Measurements from ENCODE around the gene PPCDC. TPM values are rescaled to one million over a fixed set of nuclear protein-coding genes. Genes with fewer than 3 reads are reported as not detected.
"Not testable (repeated sequence)": the region's sequence is repeated elsewhere in the genome, so short reads cannot be mapped to it uniquely, and the experiment has no call there.

Gene PPCDC
- total RNA-seq, 4 donors from 2014 or later: 6.4 to 8.9 (median 7.4) TPM

- Histone ChIP-seq H3K36me3 (no peaks in the 10 kb centered on the region), H3K4me3 (no peak overlapping the region), H3K9me3 (peaks cover 0 to 10% (median 2%) of the 10 kb centered on the region in 4 donors), H3K4me1 (no peaks in the 10 kb centered on the region), H3K27ac (replicated peaks in 1 of 4) (no peak overlapping the region), H3K27me3 (no peaks in the 10 kb centered on the region)
- TF ChIP-seq EP300 (IDR thresholded peaks at IDR 0.05) (no peak), POLR2A (IDR thresholded peaks at IDR 0.05; ENCODE audit: low read depth) (no peak)
- DNase-seq (ENCODE audit: extremely low spot score): no peak
- 74% methylated on average over 1 of the region's 1 CpG for WGBS
- intact Hi-C loops (cut with DNase I): no loop called here
Observed at GRCh38 chr15:75082689-75083088, 59.3 kb downstream of the PPCDC start.

GRCh38 chr15:75085708-75086107 is 62.3 kb downstream of the PPCDC start:
- peaks cover 0 to 10% (median 2%) of the 10 kb centered on the region in 4 donors for H3K9me3 ChIP-seq
- H3K27ac ChIP-seq (replicated peaks in 1 of 4); intact Hi-C loops (cut with DNase I); DNase-seq (ENCODE audit: extremely low spot score); H3K27me3 ChIP-seq; H3K36me3 ChIP-seq; H3K4me3 ChIP-seq; H3K4me1 ChIP-seq: not testable (repeated sequence)
- WGBS: 94% methylated on average over 3 of the region's 3 CpGs

- WGBS: 72% methylated on average over 6 of the region's 6 CpGs
- peaks cover 0 to 10% (median 2%) of the 10 kb centered on the region in 4 donors for H3K9me3 ChIP-seq
- peaks cover 0 to 5% (median 0%) of the 10 kb centered on the region in 4 donors for H3K4me1 ChIP-seq
- H3K4me3 ChIP-seq: no peak overlapping the region
- peak overlapping the region in 2 of 4 donors; percentile 13 to 49 for H3K27ac ChIP-seq (replicated peaks in 1 of 4)
- no peak for DNase-seq (ENCODE audit: extremely low spot score)
- TF ChIP-seq POLR2A (IDR thresholded peaks at IDR 0.05; ENCODE audit: low read depth): no peak
- H3K27me3 ChIP-seq: no peaks in the 10 kb centered on the region
- no peaks in the 10 kb centered on the region for H3K36me3 ChIP-seq
- intact Hi-C loops (cut with DNase I): no loop called here
Observed at GRCh38 chr15:75089456-75090387, 66.3 kb downstream of the PPCDC start.

- TF ChIP-seq POLR2A (IDR thresholded peaks at IDR 0.05; ENCODE audit: low read depth): no peak
- peak; percentile 32 to 54 for TF ChIP-seq POLR2AphosphoS5 (IDR thresholded peaks at IDR 0.05)
- peak overlapping the region in 2 of 4 donors; percentile 13 to 49 for H3K27ac ChIP-seq (replicated peaks in 1 of 4)
- H3K36me3 ChIP-seq: no peaks in the 10 kb centered on the region
- peaks cover 0 to 5% (median 0%) of the 10 kb centered on the region in 4 donors for H3K4me1 ChIP-seq
- DNase-seq (ENCODE audit: extremely low spot score): no peak
- H3K4me3 ChIP-seq: no peak overlapping the region
- intact Hi-C loops (cut with DNase I): no loop called here
- peaks cover 0 to 10% (median 2%) of the 10 kb centered on the region in 4 donors for H3K9me3 ChIP-seq
- WGBS: 72% methylated on average over 7 of the region's 7 CpGs
- H3K27me3 ChIP-seq: no peaks in the 10 kb centered on the region
Observed at GRCh38 chr15:75090388-75090734, 67.0 kb downstream of the PPCDC start.

- Histone ChIP-seq H3K4me3 (no peak overlapping the region), H3K36me3 (no peaks in the 10 kb centered on the region), H3K4me1 (peaks cover 0 to 5% (median 0%) of the 10 kb centered on the region in 4 donors), H3K27ac (replicated peaks in 1 of 4) (no peak overlapping the region), H3K27me3 (no peaks in the 10 kb centered on the region), H3K9me3 (no peaks in the 10 kb centered on the region)
- no peak for TF ChIP-seq POLR2AphosphoS5 (IDR thresholded peaks at IDR 0.05)
- TF ChIP-seq POLR2A (IDR thresholded peaks at IDR 0.05; ENCODE audit: low read depth): no peak
- no peak for TF ChIP-seq EP300 (IDR thresholded peaks at IDR 0.05)
- TF ChIP-seq CTCF (IDR thresholded peaks at IDR 0.05): no peak
- intact Hi-C loops (cut with DNase I): no loop called here
- no peak for DNase-seq (ENCODE audit: extremely low spot score)
Observed at GRCh38 chr15:75091814-75092213, 68.4 kb downstream of the PPCDC start.

GRCh38 chr15:75094961-75095478 is 71.6 kb downstream of the PPCDC start:
- H3K36me3 ChIP-seq; DNase-seq (ENCODE audit: extremely low spot score); H3K27me3 ChIP-seq; H3K9me3 ChIP-seq; H3K27ac ChIP-seq (replicated peaks in 1 of 4); intact Hi-C loops (cut with DNase I); H3K4me1 ChIP-seq; H3K4me3 ChIP-seq: not testable (repeated sequence)
- 83% methylated on average over 4 of the region's 4 CpGs for WGBS

GRCh38 chr15:75095594-75095993 is 72.2 kb downstream of the PPCDC start:
- intact Hi-C loops (cut with DNase I): no loop called here
- Histone ChIP-seq H3K27ac (replicated peaks in 1 of 4) (no peak overlapping the region), H3K4me3 (no peak overlapping the region), H3K27me3 (no peaks in the 10 kb centered on the region), H3K9me3 (no peaks in the 10 kb centered on the region), H3K36me3 (no peaks in the 10 kb centered on the region), H3K4me1 (no peaks in the 10 kb centered on the region)
- no peak for TF ChIP-seq CTCF (IDR thresholded peaks at IDR 0.05)
- no peak for TF ChIP-seq POLR2A (IDR thresholded peaks at IDR 0.05; ENCODE audit: low read depth)
- no peak for TF ChIP-seq POLR2AphosphoS5 (IDR thresholded peaks at IDR 0.05)
- no peak for TF ChIP-seq EP300 (IDR thresholded peaks at IDR 0.05)
- DNase-seq (ENCODE audit: extremely low spot score): no peak
- 70% methylated on average over 4 of the region's 4 CpGs for WGBS

Data from esophagus muscularis mucosa (tissue), 4 donors.